Measurements from ENCODE around the gene PCSK6. TPM values are rescaled to one million over a fixed set of nuclear protein-coding genes. Genes with fewer than 3 reads are reported as not detected.

PCSK6 gene
- total and polyA plus RNA-seq, 2 of the 8 experiments (the other 6 are each of a cell fraction or from before 2014, with no cell fraction given) = 1.9 to 4.0 TPM

DNA sequence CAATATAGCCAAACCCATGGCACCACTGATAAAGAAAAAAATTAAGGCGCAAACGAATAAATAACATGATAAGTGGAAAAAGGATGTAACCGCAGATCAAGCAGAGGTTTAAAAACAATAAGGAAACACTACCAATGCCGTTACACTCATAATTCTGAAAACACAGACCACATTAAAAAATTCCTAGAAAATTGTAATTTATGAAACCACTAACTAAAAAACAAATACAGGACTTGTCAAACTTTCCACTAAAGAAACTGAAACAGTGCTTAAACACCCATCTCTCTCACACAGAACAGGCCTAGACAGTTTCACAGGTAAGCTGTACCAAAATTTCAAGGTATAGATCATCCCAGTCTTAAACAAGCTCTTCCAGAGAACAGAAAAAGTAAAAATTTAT, 28.4 kb downstream of the PCSK6 start (continued):
- TF ChIP-seq, protein P1, sequence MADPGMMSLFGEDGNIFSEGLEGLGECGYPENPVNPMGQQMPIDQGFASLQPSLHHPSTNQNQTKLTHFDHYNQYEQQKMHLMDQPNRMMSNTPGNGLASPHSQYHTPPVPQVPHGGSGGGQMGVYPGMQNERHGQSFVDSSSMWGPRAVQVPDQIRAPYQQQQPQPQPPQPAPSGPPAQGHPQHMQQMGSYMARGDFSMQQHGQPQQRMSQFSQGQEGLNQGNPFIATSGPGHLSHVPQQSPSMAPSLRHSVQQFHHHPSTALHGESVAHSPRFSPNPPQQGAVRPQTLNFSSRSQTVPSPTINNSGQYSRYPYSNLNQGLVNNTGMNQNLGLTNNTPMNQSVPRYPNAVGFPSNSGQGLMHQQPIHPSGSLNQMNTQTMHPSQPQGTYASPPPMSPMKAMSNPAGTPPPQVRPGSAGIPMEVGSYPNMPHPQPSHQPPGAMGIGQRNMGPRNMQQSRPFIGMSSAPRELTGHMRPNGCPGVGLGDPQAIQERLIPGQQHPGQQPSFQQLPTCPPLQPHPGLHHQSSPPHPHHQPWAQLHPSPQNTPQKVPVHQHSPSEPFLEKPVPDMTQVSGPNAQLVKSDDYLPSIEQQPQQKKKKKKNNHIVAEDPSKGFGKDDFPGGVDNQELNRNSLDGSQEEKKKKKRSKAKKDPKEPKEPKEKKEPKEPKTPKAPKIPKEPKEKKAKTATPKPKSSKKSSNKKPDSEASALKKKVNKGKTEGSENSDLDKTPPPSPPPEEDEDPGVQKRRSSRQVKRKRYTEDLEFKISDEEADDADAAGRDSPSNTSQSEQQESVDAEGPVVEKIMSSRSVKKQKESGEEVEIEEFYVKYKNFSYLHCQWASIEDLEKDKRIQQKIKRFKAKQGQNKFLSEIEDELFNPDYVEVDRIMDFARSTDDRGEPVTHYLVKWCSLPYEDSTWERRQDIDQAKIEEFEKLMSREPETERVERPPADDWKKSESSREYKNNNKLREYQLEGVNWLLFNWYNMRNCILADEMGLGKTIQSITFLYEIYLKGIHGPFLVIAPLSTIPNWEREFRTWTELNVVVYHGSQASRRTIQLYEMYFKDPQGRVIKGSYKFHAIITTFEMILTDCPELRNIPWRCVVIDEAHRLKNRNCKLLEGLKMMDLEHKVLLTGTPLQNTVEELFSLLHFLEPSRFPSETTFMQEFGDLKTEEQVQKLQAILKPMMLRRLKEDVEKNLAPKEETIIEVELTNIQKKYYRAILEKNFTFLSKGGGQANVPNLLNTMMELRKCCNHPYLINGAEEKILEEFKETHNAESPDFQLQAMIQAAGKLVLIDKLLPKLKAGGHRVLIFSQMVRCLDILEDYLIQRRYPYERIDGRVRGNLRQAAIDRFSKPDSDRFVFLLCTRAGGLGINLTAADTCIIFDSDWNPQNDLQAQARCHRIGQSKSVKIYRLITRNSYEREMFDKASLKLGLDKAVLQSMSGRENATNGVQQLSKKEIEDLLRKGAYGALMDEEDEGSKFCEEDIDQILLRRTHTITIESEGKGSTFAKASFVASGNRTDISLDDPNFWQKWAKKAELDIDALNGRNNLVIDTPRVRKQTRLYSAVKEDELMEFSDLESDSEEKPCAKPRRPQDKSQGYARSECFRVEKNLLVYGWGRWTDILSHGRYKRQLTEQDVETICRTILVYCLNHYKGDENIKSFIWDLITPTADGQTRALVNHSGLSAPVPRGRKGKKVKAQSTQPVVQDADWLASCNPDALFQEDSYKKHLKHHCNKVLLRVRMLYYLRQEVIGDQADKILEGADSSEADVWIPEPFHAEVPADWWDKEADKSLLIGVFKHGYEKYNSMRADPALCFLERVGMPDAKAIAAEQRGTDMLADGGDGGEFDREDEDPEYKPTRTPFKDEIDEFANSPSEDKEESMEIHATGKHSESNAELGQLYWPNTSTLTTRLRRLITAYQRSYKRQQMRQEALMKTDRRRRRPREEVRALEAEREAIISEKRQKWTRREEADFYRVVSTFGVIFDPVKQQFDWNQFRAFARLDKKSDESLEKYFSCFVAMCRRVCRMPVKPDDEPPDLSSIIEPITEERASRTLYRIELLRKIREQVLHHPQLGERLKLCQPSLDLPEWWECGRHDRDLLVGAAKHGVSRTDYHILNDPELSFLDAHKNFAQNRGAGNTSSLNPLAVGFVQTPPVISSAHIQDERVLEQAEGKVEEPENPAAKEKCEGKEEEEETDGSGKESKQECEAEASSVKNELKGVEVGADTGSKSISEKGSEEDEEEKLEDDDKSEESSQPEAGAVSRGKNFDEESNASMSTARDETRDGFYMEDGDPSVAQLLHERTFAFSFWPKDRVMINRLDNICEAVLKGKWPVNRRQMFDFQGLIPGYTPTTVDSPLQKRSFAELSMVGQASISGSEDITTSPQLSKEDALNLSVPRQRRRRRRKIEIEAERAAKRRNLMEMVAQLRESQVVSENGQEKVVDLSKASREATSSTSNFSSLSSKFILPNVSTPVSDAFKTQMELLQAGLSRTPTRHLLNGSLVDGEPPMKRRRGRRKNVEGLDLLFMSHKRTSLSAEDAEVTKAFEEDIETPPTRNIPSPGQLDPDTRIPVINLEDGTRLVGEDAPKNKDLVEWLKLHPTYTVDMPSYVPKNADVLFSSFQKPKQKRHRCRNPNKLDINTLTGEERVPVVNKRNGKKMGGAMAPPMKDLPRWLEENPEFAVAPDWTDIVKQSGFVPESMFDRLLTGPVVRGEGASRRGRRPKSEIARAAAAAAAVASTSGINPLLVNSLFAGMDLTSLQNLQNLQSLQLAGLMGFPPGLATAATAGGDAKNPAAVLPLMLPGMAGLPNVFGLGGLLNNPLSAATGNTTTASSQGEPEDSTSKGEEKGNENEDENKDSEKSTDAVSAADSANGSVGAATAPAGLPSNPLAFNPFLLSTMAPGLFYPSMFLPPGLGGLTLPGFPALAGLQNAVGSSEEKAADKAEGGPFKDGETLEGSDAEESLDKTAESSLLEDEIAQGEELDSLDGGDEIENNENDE (IDR thresholded peaks at IDR 0.05; ENCODE audit: insufficient replicate concordance, low read length) = no peak
- TF ChIP-seq NRF1 (IDR thresholded peaks at IDR 0.05; ENCODE audit: low read depth, low read length) (no peak), POLR2A (IDR thresholded peaks at IDR 0.05; ENCODE audit: control extremely low read depth in 1 of 2, low read depth in 2 of 2, low read length in 2 of 2) (no peak), POLR2AphosphoS5 (IDR thresholded peaks at IDR 0.05; ENCODE audit: low read depth, low read length) (no peak), PHF8 (conservative IDR thresholded peaks at IDR 0.05; ENCODE audit: low read depth, low read length) (no peak), FOSL1 (IDR thresholded peaks at IDR 0.05; ENCODE audit: insufficient read depth, low read depth, low read length) (no peak)
- TF ChIP-seq, protein P2, sequence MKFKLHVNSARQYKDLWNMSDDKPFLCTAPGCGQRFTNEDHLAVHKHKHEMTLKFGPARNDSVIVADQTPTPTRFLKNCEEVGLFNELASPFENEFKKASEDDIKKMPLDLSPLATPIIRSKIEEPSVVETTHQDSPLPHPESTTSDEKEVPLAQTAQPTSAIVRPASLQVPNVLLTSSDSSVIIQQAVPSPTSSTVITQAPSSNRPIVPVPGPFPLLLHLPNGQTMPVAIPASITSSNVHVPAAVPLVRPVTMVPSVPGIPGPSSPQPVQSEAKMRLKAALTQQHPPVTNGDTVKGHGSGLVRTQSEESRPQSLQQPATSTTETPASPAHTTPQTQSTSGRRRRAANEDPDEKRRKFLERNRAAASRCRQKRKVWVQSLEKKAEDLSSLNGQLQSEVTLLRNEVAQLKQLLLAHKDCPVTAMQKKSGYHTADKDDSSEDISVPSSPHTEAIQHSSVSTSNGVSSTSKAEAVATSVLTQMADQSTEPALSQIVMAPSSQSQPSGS (IDR thresholded peaks at IDR 0.05; ENCODE audit: low read length) = no peak
- TF ChIP-seq, protein P3, sequence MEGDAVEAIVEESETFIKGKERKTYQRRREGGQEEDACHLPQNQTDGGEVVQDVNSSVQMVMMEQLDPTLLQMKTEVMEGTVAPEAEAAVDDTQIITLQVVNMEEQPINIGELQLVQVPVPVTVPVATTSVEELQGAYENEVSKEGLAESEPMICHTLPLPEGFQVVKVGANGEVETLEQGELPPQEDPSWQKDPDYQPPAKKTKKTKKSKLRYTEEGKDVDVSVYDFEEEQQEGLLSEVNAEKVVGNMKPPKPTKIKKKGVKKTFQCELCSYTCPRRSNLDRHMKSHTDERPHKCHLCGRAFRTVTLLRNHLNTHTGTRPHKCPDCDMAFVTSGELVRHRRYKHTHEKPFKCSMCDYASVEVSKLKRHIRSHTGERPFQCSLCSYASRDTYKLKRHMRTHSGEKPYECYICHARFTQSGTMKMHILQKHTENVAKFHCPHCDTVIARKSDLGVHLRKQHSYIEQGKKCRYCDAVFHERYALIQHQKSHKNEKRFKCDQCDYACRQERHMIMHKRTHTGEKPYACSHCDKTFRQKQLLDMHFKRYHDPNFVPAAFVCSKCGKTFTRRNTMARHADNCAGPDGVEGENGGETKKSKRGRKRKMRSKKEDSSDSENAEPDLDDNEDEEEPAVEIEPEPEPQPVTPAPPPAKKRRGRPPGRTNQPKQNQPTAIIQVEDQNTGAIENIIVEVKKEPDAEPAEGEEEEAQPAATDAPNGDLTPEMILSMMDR (IDR thresholded peaks at IDR 0.05; ENCODE audit: control extremely low read depth in 1 of 3, insufficient read depth in 1 of 3, low read depth in 1 of 3, low read length in 3 of 3) = no peak

Data from H1 (cell line).